DOHH2 (cell line): ENCODE measurements around the gene SLC44A1.

Experiments
- CTCF ChIP-seq: fragments of 200-600 bp; sonication (generic); IDR thresholded peaks from one replicate; pipeline ENCODE4 v1.5.1; 2014; ENCODE audit warnings: antibody characterized with exemption, mild to moderate bottlenecking, low read depth, low read length; ENCODE audit not compliant: poor library complexity, severe bottlenecking
- EZH2phosphoT487 ChIP-seq: fragments of 200-600 bp; sonication (generic); IDR thresholded peaks from 2 replicates; pipeline ENCODE4 v1.6.1; 2017; ENCODE audit warnings: borderline replicate concordance, mild to moderate bottlenecking, antibody characterized with exemption, low read length, moderate library complexity, mixed read lengths

- no peak for TF ChIP-seq CTCF
- no peak for TF ChIP-seq EZH2phosphoT487
These were observed 2.3 kb downstream of the SLC44A1 start for GRCh38 chr9:105246656-105247173.
